Smooth muscle cell (in vitro differentiated cells): Measurements from ENCODE around the gene FLAD1. TPM values are rescaled to one million over a fixed set of nuclear protein-coding genes. Genes with fewer than 3 reads are reported as not detected.

Experiments used
- DNase-seq: peaks from one replicate; lab custom pipeline; 2025; ENCODE audit not compliant: unreplicated experiment; lab: John Stamatoyannopoulos, UW
- H2AFZ ChIP-seq: fragments of 200-600 bp; sonication (generic); 2 replicates; pipeline ENCODE4 v1.6.0; 2016; ENCODE audit warnings: antibody characterized with exemption, low read depth, mild to moderate bottlenecking
- H3F3A ChIP-seq: fragments of 200-600 bp; sonication (generic); 2 replicates; pipeline ENCODE4 v1.6.0; 2017; ENCODE audit warnings: antibody characterized with exemption, low read depth
- H3K27ac ChIP-seq: fragments of 200-600 bp; sonication (generic); 2 replicates; pipeline ENCODE4 v1.5.1; 2016; ENCODE audit warnings: low read depth, mild to moderate bottlenecking
- H3K27me3 ChIP-seq: fragments of 200-600 bp; sonication (generic); 2 replicates; pipeline ENCODE4 v1.6.1; 2016; ENCODE audit warnings: low read depth, mild to moderate bottlenecking
- H3K36me3 ChIP-seq: fragments of 200-600 bp; sonication (generic); 2 replicates; pipeline ENCODE4 v1.5.1; 2016; ENCODE audit warnings: low read depth
- H3K4me1 ChIP-seq: fragments of 200-600 bp; sonication (generic); 2 replicates; pipeline ENCODE4 v1.5.1; 2016; ENCODE audit warnings: low read depth
- H3K4me2 ChIP-seq: fragments of 200-600 bp; sonication (generic); 2 replicates; pipeline ENCODE4 v1.6.0; 2016; ENCODE audit warnings: mild to moderate bottlenecking
- H3K4me3 ChIP-seq: fragments of 200-600 bp; sonication (generic); 2 replicates; pipeline ENCODE4 v1.5.1; 2016; ENCODE audit warnings: mild to moderate bottlenecking
- H3K79me2 ChIP-seq: fragments of 200-600 bp; sonication (generic); 2 replicates; pipeline ENCODE4 v1.6.0; 2016; ENCODE audit warnings: low read depth, mild to moderate bottlenecking
- H3K9ac ChIP-seq: fragments of 200-600 bp; sonication (generic); 2 replicates; pipeline ENCODE4 v1.6.0; 2016; ENCODE audit warnings: low read depth
- H3K9me3 ChIP-seq: fragments of 200-600 bp; sonication (generic); replicated peaks from 2 replicates; pipeline ENCODE4 v1.5.1; 2016; ENCODE audit warnings: low read depth
- H4K20me1 ChIP-seq: fragments of 200-600 bp; sonication (generic); 2 replicates; pipeline ENCODE4 v1.6.0; 2016; ENCODE audit warnings: low read depth
- WGBS: methylation state at CpG from one replicate; pipeline ENCODE4 v1.1.7; 2016; ENCODE audit warnings: low lambda C conversion rate; 5-methylcytosine and 5-hydroxymethylcytosine counted together
- polyA plus RNA-seq: library from polyadenylated mRNA; unstranded; fragments of >200 nt; fragmentation: Nextera tagmentation; extraction: Ambion mirVana; gene quantifications from 2 replicates; pipeline ENCODE4 v1.2.1, GENCODE V29; 2016
- total RNA-seq: library from RNA; depleted of rRNA; stranded (reverse); fragments of >200 nt; gene quantifications from 2 replicates; pipeline ENCODE4 v1.2.3, GENCODE V29; 2014
- TF ChIP-seq, protein P1 (sequence below): fragments of 200-600 bp; sonication (generic); IDR thresholded peaks from 2 replicates; pipeline ENCODE4 v1.5.1; 2017; ENCODE audit warnings: borderline replicate concordance, mild to moderate bottlenecking, antibody characterized with exemption; ENCODE audit not compliant: insufficient read depth, poor library complexity, severe bottlenecking

FLAD1 gene
- total and polyA plus RNA-seq, 2 experiments from 2014 or later = 31.1 to 51.4 TPM

DNA sequence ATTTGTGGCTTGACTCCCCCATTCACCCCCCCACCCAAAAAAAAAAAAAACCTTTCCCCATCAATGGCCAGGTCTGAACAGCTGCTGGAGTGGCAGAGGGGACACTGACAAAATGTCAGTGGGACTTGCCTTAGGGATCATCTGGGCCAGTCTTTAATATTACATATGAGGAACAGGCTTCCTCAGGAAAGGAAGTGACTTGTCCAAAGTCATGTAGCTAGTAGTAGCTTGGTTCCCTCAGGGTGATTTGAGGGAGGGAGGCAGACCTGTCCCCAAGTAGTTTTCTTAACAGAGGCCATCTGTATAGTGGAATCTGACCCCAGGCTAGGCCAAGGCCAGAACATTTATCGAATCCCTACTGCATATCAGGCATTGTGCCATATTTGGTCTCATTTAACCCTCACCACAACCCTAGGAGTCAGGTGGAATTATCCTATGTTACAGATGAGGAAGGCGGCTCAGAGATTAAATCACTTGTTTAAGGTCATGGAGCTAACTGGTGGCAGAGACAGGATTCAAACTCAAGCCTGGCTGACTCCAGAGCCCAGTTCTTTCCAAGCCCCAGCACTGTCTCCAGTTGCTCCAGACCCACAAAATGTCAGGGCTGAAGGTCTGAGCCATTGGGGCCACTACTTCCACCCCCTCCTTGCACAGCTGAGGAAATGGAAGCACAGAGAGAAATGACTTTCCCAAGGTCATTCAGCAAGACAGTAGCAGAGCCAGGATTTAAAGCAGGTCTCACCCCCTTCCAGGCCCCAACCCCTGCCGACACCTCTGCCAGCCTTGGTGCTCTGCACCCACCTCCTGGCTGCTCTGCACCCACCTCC, 29.8 kb downstream of the FLAD1 start:
- TF ChIP-seq, protein P1, sequence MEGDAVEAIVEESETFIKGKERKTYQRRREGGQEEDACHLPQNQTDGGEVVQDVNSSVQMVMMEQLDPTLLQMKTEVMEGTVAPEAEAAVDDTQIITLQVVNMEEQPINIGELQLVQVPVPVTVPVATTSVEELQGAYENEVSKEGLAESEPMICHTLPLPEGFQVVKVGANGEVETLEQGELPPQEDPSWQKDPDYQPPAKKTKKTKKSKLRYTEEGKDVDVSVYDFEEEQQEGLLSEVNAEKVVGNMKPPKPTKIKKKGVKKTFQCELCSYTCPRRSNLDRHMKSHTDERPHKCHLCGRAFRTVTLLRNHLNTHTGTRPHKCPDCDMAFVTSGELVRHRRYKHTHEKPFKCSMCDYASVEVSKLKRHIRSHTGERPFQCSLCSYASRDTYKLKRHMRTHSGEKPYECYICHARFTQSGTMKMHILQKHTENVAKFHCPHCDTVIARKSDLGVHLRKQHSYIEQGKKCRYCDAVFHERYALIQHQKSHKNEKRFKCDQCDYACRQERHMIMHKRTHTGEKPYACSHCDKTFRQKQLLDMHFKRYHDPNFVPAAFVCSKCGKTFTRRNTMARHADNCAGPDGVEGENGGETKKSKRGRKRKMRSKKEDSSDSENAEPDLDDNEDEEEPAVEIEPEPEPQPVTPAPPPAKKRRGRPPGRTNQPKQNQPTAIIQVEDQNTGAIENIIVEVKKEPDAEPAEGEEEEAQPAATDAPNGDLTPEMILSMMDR = no peak

DNA sequence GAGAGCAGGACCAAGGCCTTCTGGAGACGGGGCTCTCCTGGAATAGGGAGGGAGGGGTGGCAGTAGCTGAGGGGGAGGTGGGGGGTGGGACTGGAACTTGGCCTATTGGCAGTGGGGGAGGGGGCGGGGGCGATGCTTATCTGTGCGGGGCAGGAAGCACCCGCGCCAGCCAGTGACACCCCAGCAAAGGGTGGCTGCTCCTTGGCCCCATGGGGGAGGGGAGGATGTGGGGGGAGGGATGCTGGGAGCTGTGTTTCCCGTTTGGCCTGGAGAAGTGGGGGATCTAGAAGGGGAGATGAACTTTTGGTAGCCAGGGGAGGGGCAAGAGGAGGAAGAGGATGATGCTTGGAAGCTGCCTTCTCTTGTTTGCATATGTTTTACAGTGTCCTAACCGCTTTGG, 30.5 kb downstream of the FLAD1 start:
- Histone ChIP-seq H3K36me3 (no peaks in the 10 kb centered on the region), H3F3A (peaks cover 3% of the 10 kb centered on the region), H4K20me1 (peaks cover 45% of the 10 kb centered on the region), H3K9me3 (no peaks in the 10 kb centered on the region), H3K27ac (no peak overlapping the region), H3K4me3 (no peak overlapping the region), H3K27me3 (no peaks in the 10 kb centered on the region), H3K4me2 (no peak overlapping the region), H3K9ac (no peak overlapping the region), H3K79me2 (peaks cover 9% of the 10 kb centered on the region), H3K4me1 (peaks cover 32% of the 10 kb centered on the region), H2AFZ (no peak overlapping the region)
- 77% methylated on average over 8 of the region's 8 CpGs for WGBS
- TF ChIP-seq, protein P1 = no peak
- DNase-seq = no peak

More for the DNA sequence above, 29.8 kb downstream of the FLAD1 start:
- peaks cover 3% of the 10 kb centered on the region for H3F3A ChIP-seq
- no peaks in the 10 kb centered on the region for H3K27me3 ChIP-seq
- H3K4me3 ChIP-seq = no peak overlapping the region
- peaks cover 10% of the 10 kb centered on the region for H3K79me2 ChIP-seq
- peaks cover 36% of the 10 kb centered on the region for H3K4me1 ChIP-seq
- no peaks in the 10 kb centered on the region for H3K36me3 ChIP-seq
- no peak overlapping the region for H3K27ac ChIP-seq
- no peak overlapping the region for H3K4me2 ChIP-seq
- no peak for DNase-seq
- 96% methylated on average over 3 of the region's 3 CpGs for WGBS
- no peak overlapping the region for H2AFZ ChIP-seq
- H3K9ac ChIP-seq = no peak overlapping the region
- no peaks in the 10 kb centered on the region for H3K9me3 ChIP-seq
- peaks cover 51% of the 10 kb centered on the region for H4K20me1 ChIP-seq

DNA sequence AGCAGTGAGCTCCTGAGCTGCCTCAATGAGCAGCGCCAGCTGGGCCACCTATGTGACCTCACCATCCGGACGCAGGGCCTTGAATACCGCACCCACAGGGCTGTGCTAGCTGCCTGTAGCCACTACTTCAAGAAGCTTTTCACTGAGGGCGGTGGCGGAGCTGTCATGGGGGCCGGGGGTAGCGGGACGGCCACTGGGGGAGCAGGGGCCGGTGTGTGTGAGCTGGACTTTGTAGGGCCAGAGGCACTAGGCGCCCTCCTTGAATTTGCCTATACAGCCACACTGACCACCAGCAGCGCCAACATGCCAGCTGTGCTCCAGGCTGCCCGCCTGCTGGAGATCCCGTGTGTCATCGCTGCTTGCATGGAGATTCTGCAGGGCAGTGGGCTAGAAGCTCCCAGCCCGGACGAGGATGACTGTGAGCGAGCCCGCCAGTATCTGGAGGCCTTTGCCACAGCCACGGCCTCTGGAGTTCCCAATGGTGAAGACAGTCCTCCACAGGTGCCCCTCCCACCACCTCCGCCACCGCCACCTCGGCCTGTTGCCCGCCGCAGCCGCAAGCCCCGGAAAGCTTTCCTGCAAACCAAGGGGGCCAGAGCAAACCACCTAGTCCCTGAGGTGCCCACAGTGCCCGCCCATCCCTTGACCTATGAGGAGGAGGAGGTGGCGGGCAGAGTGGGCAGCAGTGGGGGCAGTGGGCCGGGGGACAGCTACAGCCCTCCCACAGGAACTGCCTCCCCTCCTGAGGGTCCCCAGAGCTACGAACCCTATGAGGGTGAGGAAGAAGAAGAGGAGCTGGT, 31.8 kb downstream of the FLAD1 start:
- H2AFZ ChIP-seq = no peak overlapping the region
- H3K27me3 ChIP-seq = no peaks in the 10 kb centered on the region
- no peak overlapping the region for H3K9ac ChIP-seq
- H3K27ac ChIP-seq = no peak overlapping the region
- H3F3A ChIP-seq = peaks cover 3% of the 10 kb centered on the region
- DNase-seq = no peak
- TF ChIP-seq, protein P1 = no peak
- 92% methylated on average over 15 of the region's 31 CpGs for WGBS
- no peaks in the 10 kb centered on the region for H3K36me3 ChIP-seq
- H4K20me1 ChIP-seq = peaks cover 33% of the 10 kb centered on the region
- H3K4me3 ChIP-seq = no peak overlapping the region
- no peak overlapping the region for H3K4me2 ChIP-seq
- peaks cover 28% of the 10 kb centered on the region for H3K4me1 ChIP-seq
- no peaks in the 10 kb centered on the region for H3K9me3 ChIP-seq
- H3K79me2 ChIP-seq = no peaks in the 10 kb centered on the region
